Uterus (tissue), 2 donors: Measurements from ENCODE around the gene GNB5.

ENCODE experiments used
- POLR2A ChIP-seq, 2 donors: fragments of 450-650 bp; IDR thresholded peaks; one replicate each; pipeline ENCODE4 v1.6.1; 2016; ENCODE audit warnings: antibody characterized with exemption in 2 of 2, mild to moderate bottlenecking in 1 of 2, moderate library complexity in 1 of 2
- TF ChIP-seq, protein P1 (sequence below), 4 experiments: fragments of 200-600 bp in 2 of 4; fragments of 450-650 bp in 2 of 4; sonication (generic) in 2 of 4; IDR thresholded peaks; one replicate each; pipeline ENCODE4 v1.5.1; 2016 to 2019; ENCODE audit warnings: antibody characterized with exemption in 4 of 4, mild to moderate bottlenecking in 2 of 4, moderate library complexity in 1 of 4

DNA sequence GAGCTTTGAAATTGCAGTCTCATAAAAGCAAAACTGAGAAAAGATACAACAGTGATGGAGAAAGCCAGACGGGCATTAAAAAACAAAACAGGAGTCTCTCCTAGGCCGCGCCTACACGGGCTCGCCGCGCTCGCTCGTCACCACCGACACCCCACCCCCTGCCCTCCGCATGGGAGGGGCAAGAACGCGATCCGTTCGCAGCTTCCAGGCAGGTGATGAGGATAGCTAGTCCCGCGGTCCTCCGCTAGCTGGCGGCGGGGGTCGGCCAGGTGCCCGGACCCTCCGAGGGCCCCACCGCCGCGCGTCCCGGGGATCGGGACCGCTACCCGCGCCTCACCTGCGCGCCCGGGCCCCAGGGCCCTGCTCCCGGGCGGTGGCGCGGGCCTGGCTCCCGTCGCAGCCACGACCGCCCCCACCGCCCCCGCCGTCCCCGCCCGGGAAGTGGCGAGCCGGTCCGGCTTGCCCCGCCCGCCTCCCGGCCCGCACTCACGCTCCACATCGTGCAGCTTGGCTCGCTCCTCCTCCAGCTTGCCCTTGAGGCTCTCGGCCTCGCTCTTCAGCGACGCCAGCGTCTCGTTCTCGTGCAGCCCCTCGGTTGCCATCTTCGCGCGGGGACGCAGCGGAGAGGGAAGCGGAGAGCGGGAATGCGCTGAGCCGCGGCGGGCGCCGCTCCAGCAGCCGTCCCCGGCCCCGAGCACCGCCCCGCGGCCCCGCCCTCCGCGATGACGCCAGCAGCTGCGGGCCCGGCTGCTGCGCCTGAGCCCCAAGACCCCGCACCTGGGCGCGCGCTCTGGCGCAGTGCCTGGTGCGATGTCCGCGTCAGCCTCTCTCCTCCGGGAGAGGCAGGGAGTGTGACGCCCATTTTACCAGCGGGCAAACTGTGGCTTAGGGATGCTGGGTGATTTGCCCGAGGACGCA is 11.7 kb downstream of the GNB5 start:
- TF ChIP-seq, protein P1, sequence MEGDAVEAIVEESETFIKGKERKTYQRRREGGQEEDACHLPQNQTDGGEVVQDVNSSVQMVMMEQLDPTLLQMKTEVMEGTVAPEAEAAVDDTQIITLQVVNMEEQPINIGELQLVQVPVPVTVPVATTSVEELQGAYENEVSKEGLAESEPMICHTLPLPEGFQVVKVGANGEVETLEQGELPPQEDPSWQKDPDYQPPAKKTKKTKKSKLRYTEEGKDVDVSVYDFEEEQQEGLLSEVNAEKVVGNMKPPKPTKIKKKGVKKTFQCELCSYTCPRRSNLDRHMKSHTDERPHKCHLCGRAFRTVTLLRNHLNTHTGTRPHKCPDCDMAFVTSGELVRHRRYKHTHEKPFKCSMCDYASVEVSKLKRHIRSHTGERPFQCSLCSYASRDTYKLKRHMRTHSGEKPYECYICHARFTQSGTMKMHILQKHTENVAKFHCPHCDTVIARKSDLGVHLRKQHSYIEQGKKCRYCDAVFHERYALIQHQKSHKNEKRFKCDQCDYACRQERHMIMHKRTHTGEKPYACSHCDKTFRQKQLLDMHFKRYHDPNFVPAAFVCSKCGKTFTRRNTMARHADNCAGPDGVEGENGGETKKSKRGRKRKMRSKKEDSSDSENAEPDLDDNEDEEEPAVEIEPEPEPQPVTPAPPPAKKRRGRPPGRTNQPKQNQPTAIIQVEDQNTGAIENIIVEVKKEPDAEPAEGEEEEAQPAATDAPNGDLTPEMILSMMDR (IDR thresholded peaks at IDR 0.05), result peak in 2 of 4 experiments; percentile 14 to 56
- TF ChIP-seq POLR2A (IDR thresholded peaks at IDR 0.05), result peak; percentile 74
